LNCAP (cell line): ENCODE data around the gene BICC1.

ENCODE experiments used
- CTCF ChIP-seq: fragments of 450-650 bp; IDR thresholded peaks from 2 replicates; pipeline ENCODE4 v1.5.1; 2017; ENCODE audit warnings: mild to moderate bottlenecking

The BICC1 gene

GRCh38 chr10:58579011-58579655 lies 66.5 kb downstream of the BICC1 start:
- no peak for TF ChIP-seq CTCF

GRCh38 chr10:58582045-58582444 lies 69.4 kb downstream of the BICC1 start:
- TF ChIP-seq CTCF = no peak

GRCh38 chr10:58585435-58585834 lies 72.8 kb downstream of the BICC1 start:
- no peak for TF ChIP-seq CTCF

- no peak for TF ChIP-seq CTCF
Measured at GRCh38 chr10:58586282-58587245, 73.9 kb downstream of the BICC1 start.

- no peak for TF ChIP-seq CTCF
Measured at GRCh38 chr10:58587676-58588075, 75.0 kb downstream of the BICC1 start.

GRCh38 chr10:58588673-58589265 lies 76.1 kb downstream of the BICC1 start:
- peak; percentile 58 for TF ChIP-seq CTCF

GRCh38 chr10:58590152-58590840 lies 77.6 kb downstream of the BICC1 start:
- no peak for TF ChIP-seq CTCF
